Measurements from ENCODE around the gene CLOCK. TPM values are rescaled to one million over a fixed set of nuclear protein-coding genes. Genes with fewer than 3 reads are reported as not detected.
A peak's percentile ranks its signal among the peaks of the same experiment; 100 is the strongest.
"Not testable (repeated sequence)": the region's sequence is repeated elsewhere in the genome, so short reads cannot be mapped to it uniquely, and the experiment has no call there.

CLOCK gene
- total RNA-seq, 1 experiment from 2014 or later = 37.6 TPM

GRCh38 chr4:55553441-55554201 lies 6.9 kb upstream of the CLOCK start:
- ChIA-PET POLR2A (interaction anchor here (0.6 to 0.9 kb wide), 2 partner anchors 78 to 125 kb away, joined by 3 read pairs; no protein-coding TSS in a partner anchor), CTCF (interaction anchor here (0.7 to 1.7 kb wide), 8 partner anchors 9 to 312 kb away, joined by 3 to 9 read pairs (median 4); no protein-coding TSS in a partner anchor)
- no peak for TF ChIP-seq CTCF (IDR thresholded peaks at IDR 0.05; ENCODE audit: unreplicated experiment)
- H3K4me3 Mint-ChIP-seq (ENCODE audit: unreplicated experiment) = no peak overlapping the region
- peaks cover 7% of the 10 kb centered on the region for H3K36me3 Mint-ChIP-seq (ENCODE audit: insufficient read depth, unreplicated experiment)
- no peaks in the 10 kb centered on the region for H3K27me3 Mint-ChIP-seq (ENCODE audit: insufficient read depth, unreplicated experiment)
- no peak overlapping the region for H3K27ac Mint-ChIP-seq (ENCODE audit: low read depth, unreplicated experiment)
- intact Hi-C loops (cut with micrococcal nuclease) = loop anchor here (1.0 to 5.0 kb wide), 2 partner anchors 108 to 556 kb away; no protein-coding TSS in a partner anchor
- peaks cover 21% of the 10 kb centered on the region for H3K4me1 Mint-ChIP-seq (ENCODE audit: insufficient read depth, unreplicated experiment)
- BruUV-seq (replicated peaks) = no TSS peak
- DNase-seq (ENCODE audit: unreplicated experiment) = no peak
- H3K9me3 Mint-ChIP-seq (ENCODE audit: unreplicated experiment) = no peaks in the 10 kb centered on the region

GRCh38 chr4:55551964-55552363 lies 5.3 kb upstream of the CLOCK start:
- ChIA-PET CTCF (interaction anchor here (0.5 to 1.7 kb wide), 9 partner anchors 15 to 784 kb away, joined by 3 to 6 read pairs (median 4); no protein-coding TSS in a partner anchor), POLR2A (interaction anchor here (1.2 kb wide), 1 partner anchor 107 kb away, joined by 4 read pairs; no protein-coding TSS in a partner anchor)
- H3K4me3 Mint-ChIP-seq (ENCODE audit: unreplicated experiment); H3K36me3 Mint-ChIP-seq (ENCODE audit: insufficient read depth, unreplicated experiment); DNase-seq (ENCODE audit: unreplicated experiment); H3K9me3 Mint-ChIP-seq (ENCODE audit: unreplicated experiment); BruUV-seq (replicated peaks); H3K27me3 Mint-ChIP-seq (ENCODE audit: insufficient read depth, unreplicated experiment); H3K27ac Mint-ChIP-seq (ENCODE audit: low read depth, unreplicated experiment): not testable (repeated sequence)
- intact Hi-C loops (cut with micrococcal nuclease) = loop anchor here (5.0 kb wide), 1 partner anchor 555 kb away; no protein-coding TSS in a partner anchor
- H3K4me1 Mint-ChIP-seq (ENCODE audit: insufficient read depth, unreplicated experiment) = peaks cover 29% of the 10 kb centered on the region

- no peak for TF ChIP-seq CTCF (IDR thresholded peaks at IDR 0.05; ENCODE audit: unreplicated experiment)
- POLR2A ChIA-PET = interaction anchor here (0.7 to 2.0 kb wide), 4 partner anchors 47 to 151 kb away, joined by 3 to 8 read pairs (median 3); no protein-coding TSS in a partner anchor
- peaks cover 29% of the 10 kb centered on the region for H3K4me1 Mint-ChIP-seq (ENCODE audit: insufficient read depth, unreplicated experiment)
- intact Hi-C loops (cut with micrococcal nuclease) = loop anchor here (5.0 kb wide), 2 partner anchors 153 to 553 kb away; partner anchors contain the start of gene TMEM165
- H3K4me3 Mint-ChIP-seq (ENCODE audit: unreplicated experiment) = no peak overlapping the region
- H3K27me3 Mint-ChIP-seq (ENCODE audit: insufficient read depth, unreplicated experiment) = no peaks in the 10 kb centered on the region
- no peaks in the 10 kb centered on the region for H3K9me3 Mint-ChIP-seq (ENCODE audit: unreplicated experiment)
- peaks cover 7% of the 10 kb centered on the region for H3K36me3 Mint-ChIP-seq (ENCODE audit: insufficient read depth, unreplicated experiment)
- BruUV-seq (replicated peaks) = no TSS peak
- DNase-seq (ENCODE audit: unreplicated experiment) = peak; percentile 47
- CTCF ChIA-PET = interaction anchor here (0.9 to 1.3 kb wide), 4 partner anchors 86 to 185 kb away, joined by 3 to 5 read pairs (median 3); partner anchors contain the start of gene NMU
- peak overlapping the region; percentile 43 for H3K27ac Mint-ChIP-seq (ENCODE audit: low read depth, unreplicated experiment)
These were observed 3.2 kb upstream of the CLOCK start for GRCh38 chr4:55549888-55550287.

GRCh38 chr4:55547918-55548317 lies 1.2 kb upstream of the CLOCK start:
- no peak for TF ChIP-seq CTCF (IDR thresholded peaks at IDR 0.05; ENCODE audit: unreplicated experiment)
- H3K36me3 Mint-ChIP-seq (ENCODE audit: insufficient read depth, unreplicated experiment) = peaks cover 7% of the 10 kb centered on the region
- DNase-seq (ENCODE audit: unreplicated experiment) = no peak
- intact Hi-C loops (cut with micrococcal nuclease) = loop anchor here (2.0 to 5.0 kb wide), 5 partner anchors 103 to 319 kb away; partner anchors contain the start of genes SRD5A3 and TMEM165
- no peaks in the 10 kb centered on the region for H3K9me3 Mint-ChIP-seq (ENCODE audit: unreplicated experiment)
- TSS peak; percentile 39 for BruUV-seq (replicated peaks)
- H3K4me3 Mint-ChIP-seq (ENCODE audit: unreplicated experiment) = peak overlapping the region; percentile 87
- ChIA-PET POLR2A (interaction anchor here (3.5 kb wide), 1 partner anchor 62 kb away, joined by 55 read pairs; no protein-coding TSS in a partner anchor), CTCF (no interaction called here)
- no peaks in the 10 kb centered on the region for H3K27me3 Mint-ChIP-seq (ENCODE audit: insufficient read depth, unreplicated experiment)
- H3K27ac Mint-ChIP-seq (ENCODE audit: low read depth, unreplicated experiment) = peak overlapping the region; percentile 28
- peaks cover 47% of the 10 kb centered on the region for H3K4me1 Mint-ChIP-seq (ENCODE audit: insufficient read depth, unreplicated experiment)
